ENCODE data around the gene COX4I2.

Gene COX4I2

GRCh38 chr20:31675828-31676608 lies 38.3 kb downstream of the COX4I2 start:
- in situ Hi-C loops (cut with HindIII; ENCODE audit: low sequenced_read_pairs) = no loop called here

GRCh38 chr20:31676609-31676989 lies 38.9 kb downstream of the COX4I2 start:
- in situ Hi-C loops (cut with HindIII; ENCODE audit: low sequenced_read_pairs) = no loop called here

- in situ Hi-C loops (cut with HindIII; ENCODE audit: low sequenced_read_pairs) = no loop called here
These were observed 40.0 kb downstream of the COX4I2 start for GRCh38 chr20:31677553-31678260.

GRCh38 chr20:31678389-31679356 lies 41.0 kb downstream of the COX4I2 start:
- in situ Hi-C loops (cut with HindIII; ENCODE audit: low sequenced_read_pairs) = no loop called here

DNA sequence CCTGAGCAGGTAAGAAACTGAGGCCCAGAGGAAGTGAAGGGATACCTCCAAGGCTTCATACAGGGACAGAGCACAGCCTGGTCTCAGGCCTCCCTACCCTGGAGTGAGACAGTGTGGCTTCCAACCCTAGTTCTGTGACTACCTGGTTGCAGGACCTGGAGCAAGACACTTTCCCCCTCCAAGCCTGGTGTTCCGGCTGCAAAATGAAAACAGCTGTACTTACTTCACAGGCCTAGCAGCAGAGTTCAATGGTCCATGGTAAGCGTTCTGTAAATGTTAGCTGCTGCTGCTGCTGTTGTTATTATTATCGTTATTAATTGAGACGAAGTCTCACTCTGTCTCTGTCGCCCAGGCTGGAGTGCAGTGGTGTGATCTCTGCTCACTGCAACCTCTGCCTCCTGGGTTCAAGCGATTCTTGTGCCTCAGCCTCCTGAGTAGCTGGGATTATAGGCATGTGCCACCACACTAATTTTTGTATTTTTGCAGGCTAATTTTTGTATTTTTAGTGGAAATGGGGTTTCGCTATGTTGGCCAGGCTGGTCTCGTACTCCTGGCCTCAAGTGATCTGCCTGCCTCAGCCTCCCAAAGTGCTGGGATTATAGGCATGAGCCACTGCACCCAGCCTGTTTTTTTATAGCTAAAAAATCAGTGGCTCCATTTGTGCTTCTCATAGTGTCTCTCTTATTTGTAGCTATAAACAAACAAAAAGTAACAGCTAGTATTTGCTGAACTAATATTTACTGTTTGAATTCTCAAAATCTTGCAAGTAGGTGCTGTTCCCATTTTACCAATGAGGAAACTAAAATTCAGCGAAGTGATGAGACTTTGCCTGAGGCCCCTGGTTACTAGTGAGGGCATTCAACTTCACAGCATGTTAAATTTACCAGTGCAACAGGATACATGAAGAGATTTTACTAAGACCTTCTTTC lies 41.9 kb downstream of the COX4I2 start:
- in situ Hi-C loops (cut with HindIII; ENCODE audit: low sequenced_read_pairs) = no loop called here

GRCh38 chr20:31680286-31681127 lies 42.8 kb downstream of the COX4I2 start:
- in situ Hi-C loops (cut with HindIII; ENCODE audit: low sequenced_read_pairs) = no loop called here

DNA sequence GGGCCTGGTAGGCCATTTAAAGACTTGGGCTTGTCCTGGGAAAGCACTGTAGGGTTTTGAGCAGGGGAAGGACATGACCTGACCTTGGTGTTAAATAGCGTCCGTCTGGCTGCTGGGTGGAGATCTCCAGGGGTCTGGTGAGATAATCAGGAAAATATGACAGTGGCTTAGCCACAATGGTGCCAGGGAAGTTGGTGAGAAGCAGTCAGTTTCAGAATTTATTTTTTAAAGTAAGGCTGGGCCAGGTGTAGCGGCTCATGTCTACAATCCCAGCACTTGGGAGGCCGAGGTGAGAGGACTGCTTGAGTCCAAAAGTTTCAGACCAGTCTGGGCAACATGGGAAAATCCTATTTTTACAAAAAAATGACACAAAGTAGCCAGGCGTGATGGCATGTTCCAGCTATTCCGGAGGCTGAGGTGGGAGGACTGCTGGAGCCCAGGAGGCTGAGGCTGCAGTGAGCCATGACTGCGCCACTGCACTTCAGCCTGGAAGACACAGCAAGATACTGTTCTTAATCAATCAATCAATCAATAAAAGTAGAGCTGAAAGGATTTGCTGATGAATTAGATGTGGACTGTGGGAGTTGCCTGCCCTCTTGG lies 43.5 kb downstream of the COX4I2 start:
- in situ Hi-C loops (cut with HindIII; ENCODE audit: low sequenced_read_pairs) = no loop called here

- in situ Hi-C loops (cut with HindIII; ENCODE audit: low sequenced_read_pairs) = no loop called here
These were observed 44.1 kb downstream of the COX4I2 start for GRCh38 chr20:31681769-31682168.

GRCh38 chr20:31682352-31682751 lies 44.6 kb downstream of the COX4I2 start:
- in situ Hi-C loops (cut with HindIII; ENCODE audit: low sequenced_read_pairs) = no loop called here

DNA sequence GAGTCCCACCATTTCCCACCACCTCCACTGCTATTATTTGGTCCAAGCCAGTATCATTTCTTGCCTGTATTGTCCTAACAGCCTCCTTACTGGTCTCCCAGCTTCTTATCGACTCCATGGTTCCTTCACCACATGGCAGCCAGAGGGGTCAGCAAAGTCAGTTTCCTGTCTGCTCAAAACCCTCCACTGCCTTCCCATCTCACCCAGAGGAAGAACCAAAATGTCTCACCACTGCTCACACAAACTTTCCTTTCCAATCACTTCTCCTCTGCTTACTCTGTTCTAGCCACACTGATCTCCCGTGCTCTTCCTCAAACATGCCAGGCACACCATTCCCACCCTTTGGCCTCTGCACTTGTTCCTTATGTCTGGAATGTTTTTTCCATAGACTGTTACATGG lies 45.2 kb downstream of the COX4I2 start:
- in situ Hi-C loops (cut with HindIII; ENCODE audit: low sequenced_read_pairs) = no loop called here

DNA sequence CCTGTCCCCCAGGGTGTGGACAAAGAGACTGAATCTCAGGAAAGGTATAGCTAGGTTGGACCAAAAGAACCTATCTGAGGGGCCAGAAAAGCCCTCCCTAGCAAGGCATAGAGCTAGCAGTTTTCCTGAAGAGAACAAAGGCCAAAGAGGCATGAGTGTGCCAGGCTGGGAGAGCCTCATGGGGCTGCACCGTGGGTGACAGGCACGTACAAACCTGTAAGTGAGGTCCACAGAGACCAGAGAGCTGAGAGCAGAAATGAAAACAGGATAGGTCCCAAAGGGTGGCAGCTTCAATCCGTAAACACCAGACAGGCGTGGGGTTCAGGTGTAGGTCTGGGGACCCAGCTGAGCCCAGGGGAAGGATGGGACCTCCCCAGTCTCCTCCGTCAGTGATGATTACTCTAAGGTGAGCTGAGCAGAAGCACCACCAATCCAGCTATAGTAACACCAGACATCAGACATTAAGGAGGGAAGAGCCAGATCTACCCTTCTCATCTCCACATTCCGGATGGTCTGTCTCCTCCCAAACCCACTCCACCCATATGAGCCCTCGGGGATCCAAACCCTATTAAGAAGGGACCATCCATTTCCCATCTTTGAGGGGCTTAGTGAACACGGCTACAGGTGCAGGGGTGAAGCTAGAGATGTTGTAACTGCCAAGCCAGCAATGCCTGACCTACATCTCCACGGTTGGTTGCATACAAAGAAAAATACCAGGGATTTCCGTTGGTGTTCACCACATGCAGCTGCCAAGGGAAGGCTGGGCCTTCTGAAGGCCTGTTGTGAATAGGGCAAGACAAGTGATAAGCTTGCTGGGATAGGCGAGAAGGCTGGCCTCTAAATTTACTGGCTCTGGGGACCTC lies 46.7 kb downstream of the COX4I2 start:
- in situ Hi-C loops (cut with HindIII; ENCODE audit: low sequenced_read_pairs) = no loop called here

- in situ Hi-C loops (cut with HindIII; ENCODE audit: low sequenced_read_pairs) = no loop called here
These were observed 48.3 kb downstream of the COX4I2 start for GRCh38 chr20:31685853-31686643.

- in situ Hi-C loops (cut with HindIII; ENCODE audit: low sequenced_read_pairs) = no loop called here
These were observed 50.1 kb downstream of the COX4I2 start for GRCh38 chr20:31687777-31688176.

DNA sequence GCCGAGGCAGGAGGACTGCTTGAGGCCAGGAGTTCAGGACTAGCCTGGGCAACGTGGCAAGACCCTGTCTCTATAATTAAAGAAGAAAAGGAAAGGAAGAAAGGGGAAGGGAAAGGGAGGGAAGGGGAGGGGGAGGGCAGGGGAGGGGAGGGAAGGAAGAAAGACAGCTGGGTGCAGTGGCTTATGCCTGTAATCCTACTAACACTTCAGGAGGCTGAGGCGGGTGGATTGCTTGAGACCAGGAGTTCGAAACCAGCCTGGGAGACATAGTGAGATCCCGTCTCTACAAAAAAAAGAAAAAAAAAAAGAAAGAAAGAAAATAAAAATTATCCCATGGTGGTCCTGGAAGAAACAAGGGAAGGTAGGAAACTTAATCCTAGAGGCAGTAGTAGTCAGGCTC lies 51.4 kb downstream of the COX4I2 start:
- in situ Hi-C loops (cut with HindIII; ENCODE audit: low sequenced_read_pairs) = no loop called here

- in situ Hi-C loops (cut with HindIII; ENCODE audit: low sequenced_read_pairs) = no loop called here
These were observed 52.5 kb downstream of the COX4I2 start for GRCh38 chr20:31690124-31690666.

- in situ Hi-C loops (cut with HindIII; ENCODE audit: low sequenced_read_pairs) = no loop called here
These were observed 54.0 kb downstream of the COX4I2 start for GRCh38 chr20:31691646-31692275.

Measured in DLD1 (cell line).